ENCODE data around the gene CERS6. TPM values are rescaled to one million over a fixed set of nuclear protein-coding genes. Genes with fewer than 3 reads are reported as not detected.

CERS6 gene
- total RNA-seq, 1 donor from 2014 or later = 27.7 TPM

DNA sequence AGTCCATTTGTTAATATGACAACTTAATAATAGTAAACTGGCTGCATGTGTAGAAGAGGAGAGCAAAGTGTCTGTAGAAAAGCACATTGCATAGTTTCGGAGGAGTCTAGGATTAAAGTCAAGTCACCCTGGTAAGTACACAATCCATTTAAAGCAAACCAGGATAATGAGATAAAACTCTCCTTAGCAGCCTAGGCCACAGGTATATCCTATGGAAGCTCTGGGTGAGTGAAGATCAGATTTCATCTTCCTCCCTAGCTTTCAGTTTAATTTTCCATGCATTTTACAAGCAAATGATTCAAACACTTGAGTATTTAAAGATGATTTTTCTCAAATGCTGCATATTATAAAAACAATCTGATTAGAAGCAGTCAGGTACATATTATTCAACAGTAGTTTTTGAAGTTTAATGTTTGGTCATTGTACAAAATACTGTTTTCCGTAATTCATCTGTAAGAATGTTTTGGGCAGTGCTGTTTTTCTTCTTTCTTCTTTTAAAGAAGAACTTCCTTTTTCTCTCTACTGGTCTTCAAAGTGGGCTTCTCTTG, 10.2 kb downstream of the CERS6 start:
- Histone ChIP-seq H3K27me3 (no peaks in the 10 kb centered on the region), H3K36me3 (no peaks in the 10 kb centered on the region), H3K4me3 (no peak overlapping the region), H3K27ac (no peak overlapping the region), H3K9me3 (no peaks in the 10 kb centered on the region), H3K4me1 (peaks cover 52% of the 10 kb centered on the region)
- DNase-seq (ENCODE audit: extremely low spot score in 2 of 2) = no peak
- no peak for TF ChIP-seq POLR2AphosphoS5 (IDR thresholded peaks at IDR 0.05; ENCODE audit: insufficient read depth in 1 of 2, low read depth in 1 of 2)
- TF ChIP-seq, protein P1, sequence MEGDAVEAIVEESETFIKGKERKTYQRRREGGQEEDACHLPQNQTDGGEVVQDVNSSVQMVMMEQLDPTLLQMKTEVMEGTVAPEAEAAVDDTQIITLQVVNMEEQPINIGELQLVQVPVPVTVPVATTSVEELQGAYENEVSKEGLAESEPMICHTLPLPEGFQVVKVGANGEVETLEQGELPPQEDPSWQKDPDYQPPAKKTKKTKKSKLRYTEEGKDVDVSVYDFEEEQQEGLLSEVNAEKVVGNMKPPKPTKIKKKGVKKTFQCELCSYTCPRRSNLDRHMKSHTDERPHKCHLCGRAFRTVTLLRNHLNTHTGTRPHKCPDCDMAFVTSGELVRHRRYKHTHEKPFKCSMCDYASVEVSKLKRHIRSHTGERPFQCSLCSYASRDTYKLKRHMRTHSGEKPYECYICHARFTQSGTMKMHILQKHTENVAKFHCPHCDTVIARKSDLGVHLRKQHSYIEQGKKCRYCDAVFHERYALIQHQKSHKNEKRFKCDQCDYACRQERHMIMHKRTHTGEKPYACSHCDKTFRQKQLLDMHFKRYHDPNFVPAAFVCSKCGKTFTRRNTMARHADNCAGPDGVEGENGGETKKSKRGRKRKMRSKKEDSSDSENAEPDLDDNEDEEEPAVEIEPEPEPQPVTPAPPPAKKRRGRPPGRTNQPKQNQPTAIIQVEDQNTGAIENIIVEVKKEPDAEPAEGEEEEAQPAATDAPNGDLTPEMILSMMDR (IDR thresholded peaks at IDR 0.05) = no peak
- TF ChIP-seq POLR2A (IDR thresholded peaks at IDR 0.05) = no peak
- intact Hi-C loops (cut with DNase I) = no loop called here

DNA sequence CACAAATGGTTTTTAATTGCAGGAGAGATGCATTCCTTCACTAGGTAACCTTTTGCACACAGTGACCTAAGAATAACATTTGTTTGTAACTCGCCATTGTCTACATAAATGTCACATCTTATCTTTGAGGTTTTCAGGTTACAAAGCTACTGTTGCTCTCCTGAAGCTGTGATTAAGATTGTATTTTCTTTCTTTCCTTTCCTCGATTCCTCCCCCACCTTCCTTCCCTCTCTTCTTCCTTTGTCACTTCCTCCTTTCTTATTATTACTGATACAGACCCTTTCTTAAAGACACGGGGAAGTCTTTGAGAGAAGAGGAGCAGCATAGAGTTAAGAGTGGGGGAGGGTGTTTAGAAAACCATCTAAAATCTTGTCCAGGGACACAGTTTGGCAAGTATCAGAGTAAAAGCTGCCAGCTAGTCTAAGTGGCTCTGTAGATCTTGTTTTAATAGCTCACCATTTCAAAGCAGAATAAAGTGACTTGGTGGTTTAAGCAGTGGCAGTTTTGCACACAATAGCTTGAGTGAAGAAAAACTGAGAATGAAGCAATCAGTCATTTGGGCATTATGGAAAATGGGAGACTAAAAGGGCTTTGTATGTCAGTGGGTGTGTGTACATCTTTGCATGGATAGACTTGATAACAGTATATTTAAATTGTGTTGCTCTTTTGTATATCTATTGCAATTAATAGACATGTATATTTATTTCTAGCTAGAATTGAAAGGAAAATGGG, 10.9 kb downstream of the CERS6 start:
- no peaks in the 10 kb centered on the region for H3K27me3 ChIP-seq
- H3K27ac ChIP-seq = no peak overlapping the region
- H3K9me3 ChIP-seq = no peaks in the 10 kb centered on the region
- TF ChIP-seq, protein P1 (IDR thresholded peaks at IDR 0.05) = no peak
- TF ChIP-seq POLR2A (IDR thresholded peaks at IDR 0.05) = no peak
- TF ChIP-seq POLR2AphosphoS5 (IDR thresholded peaks at IDR 0.05; ENCODE audit: insufficient read depth in 1 of 2, low read depth in 1 of 2) = no peak
- H3K4me1 ChIP-seq = peaks cover 57% of the 10 kb centered on the region
- no peak overlapping the region for H3K4me3 ChIP-seq
- intact Hi-C loops (cut with DNase I) = no loop called here
- no peaks in the 10 kb centered on the region for H3K36me3 ChIP-seq
- DNase-seq (ENCODE audit: extremely low spot score in 2 of 2) = no peak

DNA sequence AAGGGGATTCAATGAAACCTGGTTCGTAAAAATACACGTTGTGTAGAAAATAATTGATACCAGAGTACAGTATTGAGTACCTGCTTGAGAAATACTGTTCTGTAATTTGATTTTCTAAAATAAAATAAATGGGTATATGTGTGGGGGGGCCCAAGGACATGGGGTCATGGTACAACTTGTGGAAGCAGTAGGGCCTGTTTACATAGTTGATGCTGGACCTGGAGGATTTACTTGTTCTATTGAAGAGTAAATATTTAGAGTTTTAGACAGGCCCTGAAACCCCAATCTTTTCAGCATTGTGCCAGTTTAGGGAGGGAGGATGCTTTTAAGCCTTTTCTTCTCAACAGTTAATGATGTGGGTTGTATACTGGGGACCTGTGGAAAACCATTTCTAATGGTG, 11.7 kb downstream of the CERS6 start:
- peaks cover 57% of the 10 kb centered on the region for H3K4me1 ChIP-seq
- no peaks in the 10 kb centered on the region for H3K9me3 ChIP-seq
- intact Hi-C loops (cut with DNase I) = no loop called here
- no peak overlapping the region for H3K27ac ChIP-seq
- H3K27me3 ChIP-seq = no peaks in the 10 kb centered on the region
- no peaks in the 10 kb centered on the region for H3K36me3 ChIP-seq
- H3K4me3 ChIP-seq = no peak overlapping the region
- TF ChIP-seq, protein P1 (IDR thresholded peaks at IDR 0.05) = no peak
- TF ChIP-seq POLR2AphosphoS5 (IDR thresholded peaks at IDR 0.05; ENCODE audit: insufficient read depth in 1 of 2, low read depth in 1 of 2) (no peak), POLR2A (IDR thresholded peaks at IDR 0.05) (no peak)
- DNase-seq (ENCODE audit: extremely low spot score in 2 of 2) = no peak

DNA sequence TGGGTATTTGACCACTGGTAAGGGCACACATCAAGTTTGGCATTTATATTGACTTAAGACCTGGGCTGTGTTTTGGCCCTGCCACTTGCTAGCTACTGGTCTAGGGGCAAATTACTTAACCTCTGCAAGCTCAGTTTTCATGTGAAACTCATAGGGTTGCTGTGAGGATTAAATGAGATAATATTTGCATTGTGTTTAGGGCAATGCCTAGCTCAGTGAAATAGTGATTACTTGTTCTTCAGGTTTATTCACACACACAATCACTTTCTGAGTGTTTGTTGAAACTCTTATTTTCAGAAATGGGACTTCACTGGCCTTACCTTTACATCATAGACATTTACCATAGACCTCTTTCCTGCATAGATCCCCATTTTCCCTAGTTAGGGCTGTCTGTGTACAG, 12.3 kb downstream of the CERS6 start:
- H3K36me3 ChIP-seq = no peaks in the 10 kb centered on the region
- no peak overlapping the region for H3K27ac ChIP-seq

More for the DNA sequence above, 12.3 kb downstream of the CERS6 start:
- TF ChIP-seq POLR2AphosphoS5 (IDR thresholded peaks at IDR 0.05; ENCODE audit: insufficient read depth in 1 of 2, low read depth in 1 of 2) = no peak
- TF ChIP-seq POLR2A (IDR thresholded peaks at IDR 0.05) = no peak
- TF ChIP-seq, protein P1 (IDR thresholded peaks at IDR 0.05) = no peak
- H3K9me3 ChIP-seq = no peaks in the 10 kb centered on the region
- no peak for DNase-seq (ENCODE audit: extremely low spot score in 2 of 2)
- intact Hi-C loops (cut with DNase I) = no loop called here
- no peaks in the 10 kb centered on the region for H3K27me3 ChIP-seq
- peaks cover 57% of the 10 kb centered on the region for H3K4me1 ChIP-seq
- H3K4me3 ChIP-seq = no peak overlapping the region
